Retinal pigment epithelial cell (primary cell): ENCODE measurements around the gene TYMP.

Experiments
- DNase-seq: peaks from one replicate; pipeline ENCODE4 v3.0.0-alpha.2; 2010; ENCODE audit warnings: low read depth
- H3K4me3 ChIP-seq: 2 replicates; pipeline ENCODE4 v1.5.1; 2011; ENCODE audit warnings: mild to moderate bottlenecking, low read length, control low read depth, moderate library complexity
- TF ChIP-seq, protein P1 (sequence below): conservative IDR thresholded peaks from 2 replicates; pipeline ENCODE4 v1.5.1; 2011; ENCODE audit warnings: low read depth, low read length, control low read depth, inconsistent platforms

TYMP gene

DNA sequence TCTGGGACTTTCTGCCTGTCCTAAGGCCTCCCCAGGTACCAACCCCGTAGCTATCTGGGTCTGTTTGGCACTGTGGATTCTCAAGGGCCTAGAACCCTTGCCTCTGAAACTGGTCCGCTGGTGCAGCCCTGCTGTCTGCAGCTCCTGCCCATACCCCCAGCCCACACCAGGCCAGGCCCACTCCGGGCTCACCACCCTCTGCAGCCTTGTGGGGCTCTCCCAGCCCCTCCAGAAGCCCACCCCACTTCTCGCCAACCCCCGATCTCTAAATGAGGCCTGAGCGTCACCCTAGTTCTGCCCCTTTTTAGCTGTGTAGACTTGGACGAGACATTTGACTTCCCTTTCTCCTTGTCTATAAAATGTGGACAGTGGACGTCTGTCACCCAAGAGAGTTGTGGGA lies 20.6 kb upstream of the TYMP start:
- no peak overlapping the region for H3K4me3 ChIP-seq
- TF ChIP-seq, protein P1, sequence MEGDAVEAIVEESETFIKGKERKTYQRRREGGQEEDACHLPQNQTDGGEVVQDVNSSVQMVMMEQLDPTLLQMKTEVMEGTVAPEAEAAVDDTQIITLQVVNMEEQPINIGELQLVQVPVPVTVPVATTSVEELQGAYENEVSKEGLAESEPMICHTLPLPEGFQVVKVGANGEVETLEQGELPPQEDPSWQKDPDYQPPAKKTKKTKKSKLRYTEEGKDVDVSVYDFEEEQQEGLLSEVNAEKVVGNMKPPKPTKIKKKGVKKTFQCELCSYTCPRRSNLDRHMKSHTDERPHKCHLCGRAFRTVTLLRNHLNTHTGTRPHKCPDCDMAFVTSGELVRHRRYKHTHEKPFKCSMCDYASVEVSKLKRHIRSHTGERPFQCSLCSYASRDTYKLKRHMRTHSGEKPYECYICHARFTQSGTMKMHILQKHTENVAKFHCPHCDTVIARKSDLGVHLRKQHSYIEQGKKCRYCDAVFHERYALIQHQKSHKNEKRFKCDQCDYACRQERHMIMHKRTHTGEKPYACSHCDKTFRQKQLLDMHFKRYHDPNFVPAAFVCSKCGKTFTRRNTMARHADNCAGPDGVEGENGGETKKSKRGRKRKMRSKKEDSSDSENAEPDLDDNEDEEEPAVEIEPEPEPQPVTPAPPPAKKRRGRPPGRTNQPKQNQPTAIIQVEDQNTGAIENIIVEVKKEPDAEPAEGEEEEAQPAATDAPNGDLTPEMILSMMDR: no peak
- no peak for DNase-seq

DNA sequence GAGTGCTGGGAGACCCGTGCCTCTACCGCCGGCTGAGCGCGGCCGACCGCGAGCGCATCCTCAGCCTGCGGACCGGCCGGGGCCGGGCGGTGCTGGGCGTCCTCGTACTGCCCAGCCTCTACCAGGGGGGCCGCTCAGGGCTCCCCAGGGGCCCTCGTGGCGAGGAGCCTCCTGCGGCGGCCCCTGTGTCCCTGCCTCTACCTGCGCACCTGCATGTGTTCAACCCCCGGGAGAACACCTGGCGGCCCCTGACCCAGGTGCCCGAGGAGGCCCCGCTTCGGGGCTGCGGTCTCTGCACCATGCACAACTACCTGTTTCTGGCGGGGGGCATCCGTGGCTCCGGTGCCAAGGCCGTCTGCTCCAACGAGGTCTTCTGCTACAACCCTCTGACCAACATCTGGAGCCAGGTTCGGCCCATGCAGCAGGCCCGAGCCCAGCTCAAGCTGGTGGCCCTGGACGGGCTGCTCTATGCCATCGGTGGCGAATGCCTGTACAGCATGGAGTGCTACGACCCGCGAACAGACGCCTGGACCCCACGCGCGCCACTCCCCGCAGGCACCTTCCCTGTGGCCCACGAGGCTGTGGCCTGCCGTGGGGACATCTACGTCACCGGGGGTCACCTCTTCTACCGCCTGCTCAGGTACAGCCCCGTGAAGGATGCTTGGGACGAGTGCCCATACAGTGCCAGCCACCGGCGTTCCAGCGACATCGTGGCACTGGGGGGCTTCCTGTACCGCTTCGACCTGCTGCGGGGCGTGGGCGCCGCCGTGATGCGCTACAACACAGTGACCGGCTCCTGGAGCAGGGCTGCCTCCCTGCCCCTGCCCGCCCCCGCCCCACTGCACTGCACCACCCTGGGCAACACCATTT lies 19.3 kb upstream of the TYMP start:
- H3K4me3 ChIP-seq: no peak overlapping the region
- DNase-seq: no peak

DNA sequence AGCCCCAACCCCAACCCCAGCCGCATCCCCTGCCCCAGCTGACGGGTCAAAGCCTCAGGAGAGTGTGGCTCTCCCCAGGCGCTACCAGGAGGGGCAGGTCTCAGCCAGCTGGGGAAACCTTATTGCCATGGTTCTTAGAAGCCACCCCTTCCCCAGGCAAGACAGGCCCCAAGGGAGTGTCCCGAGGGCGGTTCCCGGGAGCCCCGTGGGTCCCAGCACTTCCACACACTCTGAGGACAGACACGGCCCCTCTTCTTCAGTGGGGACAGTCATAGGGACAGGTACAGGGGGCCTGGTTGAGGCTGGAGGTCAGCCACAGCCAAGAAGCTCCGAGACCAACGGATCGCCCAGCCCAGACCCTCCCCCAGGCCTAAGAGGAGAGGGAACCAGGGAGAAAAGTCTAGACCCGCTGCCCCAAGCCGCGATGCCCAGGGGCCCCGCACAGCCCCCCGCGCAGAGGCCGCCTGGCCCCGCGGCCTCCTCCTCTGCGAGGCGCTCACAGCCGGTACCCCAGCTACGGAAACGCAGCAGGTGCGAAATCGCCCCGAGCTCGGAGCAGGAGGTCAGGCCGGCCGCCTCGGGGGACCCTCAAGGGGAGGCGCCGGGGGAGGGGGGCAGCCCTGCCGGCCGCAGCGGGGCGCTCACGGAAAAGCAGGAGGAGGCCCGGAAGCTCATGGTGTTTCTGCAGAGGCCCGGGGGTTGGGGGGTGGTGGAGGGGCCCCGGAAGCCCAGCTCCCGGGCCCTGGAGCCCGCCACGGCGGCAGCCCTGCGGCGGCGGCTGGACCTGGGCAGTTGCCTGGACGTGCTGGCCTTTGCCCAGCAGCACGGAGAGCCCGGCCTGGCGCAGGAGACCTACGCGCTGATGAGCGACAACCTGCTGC lies 18.5 kb upstream of the TYMP start:
- no peak overlapping the region for H3K4me3 ChIP-seq
- TF ChIP-seq, protein P1: no peak
- no peak for DNase-seq

More for the DNA sequence above, 19.3 kb upstream of the TYMP start:
- TF ChIP-seq, protein P1: no peak

DNA sequence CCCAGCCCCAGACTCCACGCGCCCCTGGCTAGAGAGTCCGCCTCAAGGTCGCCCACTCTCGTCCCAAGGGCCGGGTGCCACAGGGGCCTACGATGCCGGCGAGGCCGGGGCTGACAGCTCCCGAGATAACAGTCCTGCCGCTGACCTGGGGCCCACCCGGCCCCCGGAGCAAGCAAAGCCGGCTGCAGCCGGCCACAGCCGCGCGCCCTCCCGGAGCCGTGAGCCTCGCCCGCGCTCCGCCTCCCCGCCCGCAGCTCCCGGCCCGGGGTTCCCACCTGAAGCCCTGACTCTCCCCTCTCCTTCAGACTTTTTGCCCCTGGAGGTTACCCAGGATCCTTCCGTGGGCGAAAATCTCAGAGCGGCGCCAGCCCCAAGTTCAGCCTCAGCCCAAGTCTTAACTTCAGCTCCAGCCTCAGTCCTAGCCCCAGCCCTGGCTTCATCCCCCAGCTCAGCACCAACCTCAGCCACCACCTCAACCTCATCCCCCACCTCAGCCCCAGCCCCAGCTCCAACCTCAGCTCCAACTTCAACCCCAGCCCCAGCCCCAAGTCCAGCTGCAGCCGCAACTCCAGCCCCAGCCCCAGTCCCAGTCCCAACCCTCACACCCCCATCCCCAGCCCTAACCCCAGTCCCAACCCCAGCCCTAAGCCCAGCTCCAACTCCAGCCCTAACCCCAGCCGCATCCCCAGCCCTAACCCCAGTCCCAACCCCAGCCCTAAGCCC lies 17.6 kb upstream of the TYMP start:
- TF ChIP-seq, protein P1: no peak
- no peak overlapping the region for H3K4me3 ChIP-seq

DNA sequence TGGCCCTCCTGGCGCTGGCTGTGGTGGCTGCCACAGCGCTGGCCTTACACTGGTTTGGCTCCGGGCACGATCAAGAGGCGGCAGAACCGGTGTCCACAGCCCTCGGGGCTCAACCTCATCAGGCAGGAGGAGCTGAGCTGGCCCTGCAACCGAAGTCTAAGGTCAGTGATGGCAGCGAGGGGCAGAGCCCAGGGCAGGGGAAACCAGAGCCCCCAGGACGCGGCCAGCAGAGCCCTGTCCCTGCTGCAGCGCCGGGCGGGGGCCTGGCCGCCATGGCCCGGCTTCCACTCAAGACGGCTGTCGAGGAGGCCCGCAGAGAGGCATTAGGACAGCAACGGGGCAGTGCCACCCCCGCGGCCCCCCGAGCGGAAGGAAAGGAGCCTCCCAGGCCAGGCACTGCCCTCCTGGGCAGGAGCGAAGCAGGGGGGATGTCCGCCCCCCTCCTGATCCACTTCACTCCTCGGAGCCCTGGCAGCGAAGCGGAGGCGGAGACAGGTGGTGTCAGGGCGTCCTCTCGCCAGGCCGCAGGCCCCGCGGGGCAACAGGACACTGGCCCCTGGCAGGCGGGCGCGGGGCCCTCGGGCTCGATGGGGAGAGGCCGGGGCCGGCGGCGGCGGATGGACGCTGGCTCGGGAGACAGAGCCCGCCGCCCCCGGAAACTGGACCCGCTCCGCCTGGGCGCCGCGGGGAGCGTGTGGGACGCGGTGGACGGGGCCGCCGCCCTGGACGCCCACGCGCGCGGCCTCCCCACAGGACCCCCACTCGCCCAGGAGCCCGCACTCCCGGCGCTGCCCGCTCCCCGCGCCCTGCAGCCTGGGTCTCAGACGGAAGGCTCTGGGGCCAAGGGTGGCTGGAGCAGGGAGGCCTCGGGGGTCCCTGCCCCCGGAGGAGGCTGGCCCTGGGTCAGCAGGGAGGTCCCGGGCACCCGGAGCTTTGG lies 16.8 kb upstream of the TYMP start:
- no peak for DNase-seq
- TF ChIP-seq, protein P1: no peak
- no peak overlapping the region for H3K4me3 ChIP-seq

More for the DNA sequence above, 17.6 kb upstream of the TYMP start:
- DNase-seq: no peak
